ENCODE results near the gene EIF4E3.

Gene EIF4E3

DNA sequence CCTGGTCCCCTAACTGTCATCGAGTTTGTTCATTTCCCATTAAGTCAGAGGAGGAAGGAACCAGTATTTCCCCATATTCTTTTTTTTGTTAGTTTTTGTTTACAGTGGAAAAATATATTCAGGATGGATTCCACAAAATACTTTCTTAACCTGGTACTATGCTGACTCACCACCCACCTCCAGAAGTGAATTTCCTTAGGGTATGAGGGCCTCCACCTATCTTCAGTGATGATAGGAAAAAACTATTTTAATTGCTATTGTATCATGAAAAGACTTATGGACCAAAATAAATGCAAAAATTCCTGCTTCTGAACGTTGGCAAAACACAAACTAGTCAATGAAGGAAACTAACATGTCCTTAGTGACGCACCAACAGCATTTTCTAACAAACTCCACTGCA is 77.5 kb downstream of the EIF4E3 start:
- DNase-seq (ENCODE audit: extremely low read depth, insufficient read length), result no peak
- Histone ChIP-seq H3K4me3 (replicated peaks; ENCODE audit: low read depth, low read length) (no peak overlapping the region), H3K36me3 (ENCODE audit: control insufficient read depth, insufficient read depth, low read length) (no peaks in the 10 kb centered on the region), H3K27me3 (replicated peaks; ENCODE audit: control insufficient read depth, insufficient read depth, low read length) (no peaks in the 10 kb centered on the region)
- TF ChIP-seq, protein P1, sequence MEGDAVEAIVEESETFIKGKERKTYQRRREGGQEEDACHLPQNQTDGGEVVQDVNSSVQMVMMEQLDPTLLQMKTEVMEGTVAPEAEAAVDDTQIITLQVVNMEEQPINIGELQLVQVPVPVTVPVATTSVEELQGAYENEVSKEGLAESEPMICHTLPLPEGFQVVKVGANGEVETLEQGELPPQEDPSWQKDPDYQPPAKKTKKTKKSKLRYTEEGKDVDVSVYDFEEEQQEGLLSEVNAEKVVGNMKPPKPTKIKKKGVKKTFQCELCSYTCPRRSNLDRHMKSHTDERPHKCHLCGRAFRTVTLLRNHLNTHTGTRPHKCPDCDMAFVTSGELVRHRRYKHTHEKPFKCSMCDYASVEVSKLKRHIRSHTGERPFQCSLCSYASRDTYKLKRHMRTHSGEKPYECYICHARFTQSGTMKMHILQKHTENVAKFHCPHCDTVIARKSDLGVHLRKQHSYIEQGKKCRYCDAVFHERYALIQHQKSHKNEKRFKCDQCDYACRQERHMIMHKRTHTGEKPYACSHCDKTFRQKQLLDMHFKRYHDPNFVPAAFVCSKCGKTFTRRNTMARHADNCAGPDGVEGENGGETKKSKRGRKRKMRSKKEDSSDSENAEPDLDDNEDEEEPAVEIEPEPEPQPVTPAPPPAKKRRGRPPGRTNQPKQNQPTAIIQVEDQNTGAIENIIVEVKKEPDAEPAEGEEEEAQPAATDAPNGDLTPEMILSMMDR (IDR thresholded peaks at IDR 0.05; ENCODE audit: insufficient read depth, low read length, poor library complexity, severe bottlenecking), result no peak

GRCh38 chr3:71646971-71647370 is 78.2 kb downstream of the EIF4E3 start:
- Histone ChIP-seq H3K4me3 (replicated peaks; ENCODE audit: low read depth, low read length) (no peak overlapping the region), H3K27me3 (replicated peaks; ENCODE audit: control insufficient read depth, insufficient read depth, low read length) (no peaks in the 10 kb centered on the region), H3K36me3 (ENCODE audit: control insufficient read depth, insufficient read depth, low read length) (no peaks in the 10 kb centered on the region)
- no peak for DNase-seq (ENCODE audit: extremely low read depth, insufficient read length)
- TF ChIP-seq, protein P1 (IDR thresholded peaks at IDR 0.05; ENCODE audit: insufficient read depth, low read length, poor library complexity, severe bottlenecking), result no peak

DNA sequence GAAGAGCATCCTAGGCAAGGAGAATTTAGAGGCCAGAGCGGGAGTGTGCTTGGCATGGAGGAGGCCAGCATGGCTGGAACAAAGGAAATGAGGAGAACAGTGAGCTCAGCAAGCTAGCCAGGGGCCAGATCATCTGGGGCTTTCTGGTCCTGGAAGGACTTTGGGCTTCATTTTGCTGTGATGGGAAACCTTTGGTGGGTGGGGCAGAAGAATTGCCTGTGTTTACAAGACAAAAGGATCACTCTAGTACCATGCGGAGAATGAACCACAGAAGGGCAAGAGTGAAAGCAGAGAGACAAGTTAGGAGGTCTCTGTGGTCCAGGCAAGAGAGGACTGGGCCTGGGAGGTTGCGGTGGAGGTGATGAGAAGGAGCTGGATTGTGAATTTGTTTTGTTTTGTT is 80.1 kb downstream of the EIF4E3 start:
- TF ChIP-seq, protein P1 (IDR thresholded peaks at IDR 0.05; ENCODE audit: insufficient read depth, low read length, poor library complexity, severe bottlenecking), result no peak
- no peak for DNase-seq (ENCODE audit: extremely low read depth, insufficient read length)
- H3K27me3 ChIP-seq (replicated peaks; ENCODE audit: control insufficient read depth, insufficient read depth, low read length), result no peaks in the 10 kb centered on the region
- no peaks in the 10 kb centered on the region for H3K36me3 ChIP-seq (ENCODE audit: control insufficient read depth, insufficient read depth, low read length)
- no peak overlapping the region for H3K4me3 ChIP-seq (replicated peaks; ENCODE audit: low read depth, low read length)

DNA sequence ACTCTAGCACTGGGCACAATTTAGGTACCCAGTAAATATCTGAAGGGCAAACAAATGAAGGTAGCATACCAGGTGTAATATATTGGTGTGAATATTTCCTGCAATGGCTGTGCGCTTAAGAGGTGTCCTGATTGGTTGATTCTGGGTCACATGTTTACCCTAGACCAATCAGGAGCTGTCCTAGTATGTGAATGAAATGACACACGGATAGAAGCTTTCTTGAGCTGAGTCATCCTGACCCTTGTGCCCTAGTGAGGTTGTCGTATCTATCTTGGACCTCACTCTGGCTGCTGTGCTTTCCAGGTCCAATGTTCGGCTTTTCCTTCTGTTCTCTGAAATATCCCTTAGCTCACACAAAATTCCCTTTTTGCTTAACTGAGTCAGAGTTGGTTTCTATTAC is 83.5 kb downstream of the EIF4E3 start:
- no peak for DNase-seq (ENCODE audit: extremely low read depth, insufficient read length)
- TF ChIP-seq, protein P1 (IDR thresholded peaks at IDR 0.05; ENCODE audit: insufficient read depth, low read length, poor library complexity, severe bottlenecking), result no peak
- Histone ChIP-seq H3K4me3 (replicated peaks; ENCODE audit: low read depth, low read length) (no peak overlapping the region), H3K27me3 (replicated peaks; ENCODE audit: control insufficient read depth, insufficient read depth, low read length) (no peaks in the 10 kb centered on the region; the same call in 1 of the 2 replicates), H3K36me3 (ENCODE audit: control insufficient read depth, insufficient read depth, low read length) (no peaks in the 10 kb centered on the region)

DNA sequence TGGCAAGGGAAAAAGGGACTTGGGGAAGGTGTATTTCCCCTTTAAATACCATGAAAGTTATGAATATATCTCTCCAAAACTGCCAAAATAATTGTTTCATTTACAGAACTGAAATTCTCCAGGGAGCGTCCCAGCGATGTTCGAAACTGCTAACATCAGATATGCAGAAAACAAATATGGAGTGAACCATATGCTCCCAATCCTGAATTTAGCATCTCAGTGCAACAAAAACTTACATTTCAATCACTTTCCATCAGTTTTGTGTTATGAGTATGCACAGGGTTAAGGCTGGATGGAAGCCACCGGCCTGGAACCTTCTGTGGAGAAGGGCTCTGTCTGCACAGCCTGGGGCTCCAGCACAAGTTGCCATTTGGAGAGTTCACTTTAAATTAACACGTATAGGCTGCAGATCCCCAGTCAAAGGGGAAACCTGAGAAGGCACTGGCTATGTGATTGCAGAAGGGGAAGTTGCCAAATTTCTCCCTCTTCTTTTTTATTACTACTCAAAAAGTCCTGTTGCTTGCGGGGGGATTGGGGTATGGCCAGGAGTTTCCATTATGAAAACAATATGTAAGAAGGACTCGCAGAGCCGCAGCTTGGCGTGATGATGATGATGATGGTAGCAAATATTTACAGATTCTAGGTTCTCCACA is 84.7 kb downstream of the EIF4E3 start:
- H3K36me3 ChIP-seq (ENCODE audit: control insufficient read depth, insufficient read depth, low read length), result no peaks in the 10 kb centered on the region
- DNase-seq (ENCODE audit: extremely low read depth, insufficient read length), result no peak
- TF ChIP-seq, protein P1 (IDR thresholded peaks at IDR 0.05; ENCODE audit: insufficient read depth, low read length, poor library complexity, severe bottlenecking), result no peak
- no peaks in the 10 kb centered on the region; the same call in 1 of the 2 replicates for H3K27me3 ChIP-seq (replicated peaks; ENCODE audit: control insufficient read depth, insufficient read depth, low read length)
- no peak overlapping the region for H3K4me3 ChIP-seq (replicated peaks; ENCODE audit: low read depth, low read length)

DNA sequence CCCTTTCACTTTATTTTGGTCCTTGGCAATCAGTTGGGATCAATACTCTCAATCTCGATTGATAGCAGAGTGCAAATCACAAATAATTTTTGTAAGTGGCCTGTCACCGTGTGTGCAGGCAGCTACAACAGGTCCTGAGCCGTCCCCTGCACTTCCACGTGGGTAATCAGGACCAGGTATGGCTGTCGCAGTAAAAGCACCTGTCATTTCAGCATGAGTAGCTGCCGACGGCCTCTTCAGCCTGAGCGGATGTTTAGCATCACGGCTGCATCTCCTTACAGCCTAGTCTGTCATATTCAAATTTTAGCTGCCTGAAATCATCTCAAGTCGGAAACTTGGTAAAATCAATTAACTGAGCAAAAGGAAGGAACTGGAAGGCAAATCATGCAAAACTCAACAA is 88.7 kb downstream of the EIF4E3 start:
- H3K4me3 ChIP-seq (replicated peaks; ENCODE audit: low read depth, low read length), result no peak overlapping the region
- no peaks in the 10 kb centered on the region for H3K36me3 ChIP-seq (ENCODE audit: control insufficient read depth, insufficient read depth, low read length)
- no peak for DNase-seq (ENCODE audit: extremely low read depth, insufficient read length)
- TF ChIP-seq, protein P1 (IDR thresholded peaks at IDR 0.05; ENCODE audit: insufficient read depth, low read length, poor library complexity, severe bottlenecking), result no peak
- H3K27me3 ChIP-seq (replicated peaks; ENCODE audit: control insufficient read depth, insufficient read depth, low read length), result no peaks in the 10 kb centered on the region; the same call in 1 of the 2 replicates

All from GM06990 (cell line).